MCF 10A (cell line): ENCODE data around the gene TAF15. TPM values are rescaled to one million over a fixed set of nuclear protein-coding genes. Genes with fewer than 3 reads are reported as not detected.

ENCODE experiments used
- BruUV-seq: library from RNA; stranded (reverse); fragments of 400-500 nt; replicated peaks from 2 replicates; lab custom pipeline; 2021; lab: Mats Ljungman, UMichigan
- CTCF ChIA-PET: fragments of 300-600 bp; sonication (Branson Sonifier 250); formaldehyde crosslinking; extraction: SDS; loops from one replicate; lab custom pipeline; 2021; ENCODE audit warnings: antibody characterized with exemption, inconsistent platforms; lab: Yijun Ruan, JAX
- POLR2A ChIA-PET: fragments of 300-600, 350-650 bp; sonication (Branson Sonifier 250); formaldehyde crosslinking; extraction: SDS; loops from one replicate; lab custom pipeline; 2020; ENCODE audit warnings: antibody characterized with exemption, inconsistent platforms; lab: Yijun Ruan, JAX
- DNase-seq: peaks from one replicate; pipeline ENCODE4 v3.0.0-alpha.2; 2018; ENCODE audit not compliant: unreplicated experiment
- H3K27ac Mint-ChIP-seq: one replicate; pipeline ENCODE4 v1.8.0; 2022; ENCODE audit warnings: mild to moderate bottlenecking, low read depth, mixed read lengths; ENCODE audit not compliant: unreplicated experiment
- H3K27me3 Mint-ChIP-seq: one replicate; pipeline ENCODE4 v1.8.0; 2022; ENCODE audit warnings: mixed read lengths; ENCODE audit not compliant: insufficient read depth, unreplicated experiment
- H3K36me3 Mint-ChIP-seq: one replicate; pipeline ENCODE4 v1.8.0; 2022; ENCODE audit warnings: mild to moderate bottlenecking, moderate library complexity, mixed read lengths; ENCODE audit not compliant: insufficient read depth, unreplicated experiment
- H3K4me1 Mint-ChIP-seq: one replicate; pipeline ENCODE4 v1.8.0; 2022; ENCODE audit warnings: mixed read lengths; ENCODE audit not compliant: insufficient read depth, unreplicated experiment
- H3K4me3 Mint-ChIP-seq: one replicate; pipeline ENCODE4 v1.8.0; 2022; ENCODE audit warnings: mild to moderate bottlenecking, moderate library complexity, mixed read lengths; ENCODE audit not compliant: unreplicated experiment
- H3K9me3 Mint-ChIP-seq: one replicate; pipeline ENCODE4 v1.8.0; 2022; ENCODE audit warnings: mixed read lengths; ENCODE audit not compliant: unreplicated experiment
- CTCF ChIP-seq: fragments of 200-600 bp; IDR thresholded peaks from one replicate; pipeline ENCODE4 v1.8.0; 2022; ENCODE audit warnings: antibody characterized with exemption, mild to moderate bottlenecking; ENCODE audit not compliant: unreplicated experiment
- intact Hi-C: fragments of 100-400 bp; cut with micrococcal nuclease; formaldehyde crosslinking; loops from 2 replicates; pipeline ENCODE4 v1.14.1; 2022
- total RNA-seq: library from RNA; stranded (reverse); gene quantifications from 2 replicates; pipeline ENCODE4 v1.2.3, GENCODE V29; 2022

Gene TAF15
- total RNA-seq, 1 experiment from 2014 or later = 337 TPM

GRCh38 chr17:35872196-35872980 is 63.1 kb downstream of the TAF15 start:
- Mint-ChIP-seq H3K4me3 (no peak overlapping the region), H3K36me3 (no peaks in the 10 kb centered on the region), H3K9me3 (no peaks in the 10 kb centered on the region), H3K4me1 (no peaks in the 10 kb centered on the region), H3K27me3 (no peaks in the 10 kb centered on the region), H3K27ac (no peak overlapping the region)
- ChIA-PET POLR2A (interaction anchor here (1.3 kb wide), 1 partner anchor 11 kb away, joined by 4 read pairs; no protein-coding TSS in a partner anchor), CTCF (interaction anchor here (0.6 to 0.7 kb wide), 4 partner anchors 13 to 259 kb away, joined by 3 to 5 read pairs (median 3); no protein-coding TSS in a partner anchor)
- BruUV-seq = no TSS peak
- intact Hi-C loops = no loop called here
- no peak for TF ChIP-seq CTCF
- no peak for DNase-seq

GRCh38 chr17:35875072-35875799 is 66.0 kb downstream of the TAF15 start:
- intact Hi-C loops = no loop called here
- TF ChIP-seq CTCF = no peak
- no peaks in the 10 kb centered on the region for H3K36me3 Mint-ChIP-seq
- no TSS peak for BruUV-seq
- no peak overlapping the region for H3K27ac Mint-ChIP-seq
- no peak overlapping the region for H3K4me3 Mint-ChIP-seq
- H3K9me3 Mint-ChIP-seq = no peaks in the 10 kb centered on the region
- H3K4me1 Mint-ChIP-seq = peaks cover 5% of the 10 kb centered on the region
- ChIA-PET POLR2A (interaction anchor here (0.6 kb wide), 1 partner anchor 10 kb away, joined by 3 read pairs; no protein-coding TSS in a partner anchor), CTCF (no interaction called here)
- H3K27me3 Mint-ChIP-seq = no peaks in the 10 kb centered on the region
- DNase-seq = no peak

GRCh38 chr17:35875800-35876139 is 66.5 kb downstream of the TAF15 start:
- no TSS peak for BruUV-seq

More at GRCh38 chr17:35875800-35876139, 66.5 kb downstream of the TAF15 start:
- intact Hi-C loops = no loop called here
- ChIA-PET CTCF (no interaction called here), POLR2A (no interaction called here)
- Mint-ChIP-seq H3K36me3 (no peaks in the 10 kb centered on the region), H3K27ac (no peak overlapping the region), H3K4me1 (peaks cover 5% of the 10 kb centered on the region), H3K27me3 (no peaks in the 10 kb centered on the region), H3K9me3 (no peaks in the 10 kb centered on the region), H3K4me3 (no peak overlapping the region)
- TF ChIP-seq CTCF = no peak
- DNase-seq = no peak
